GM21367 (cell line): ENCODE results near the gene PHC2.
A peak's percentile ranks its signal among the peaks of the same experiment; 100 is the strongest.

Experiments
- ATAC-seq: cut with Tn5 transposase; IDR thresholded peaks from one replicate; pipeline ENCODE4 v1.9.1; 2021; ENCODE audit not compliant: unreplicated experiment

The PHC2 gene, protein sequence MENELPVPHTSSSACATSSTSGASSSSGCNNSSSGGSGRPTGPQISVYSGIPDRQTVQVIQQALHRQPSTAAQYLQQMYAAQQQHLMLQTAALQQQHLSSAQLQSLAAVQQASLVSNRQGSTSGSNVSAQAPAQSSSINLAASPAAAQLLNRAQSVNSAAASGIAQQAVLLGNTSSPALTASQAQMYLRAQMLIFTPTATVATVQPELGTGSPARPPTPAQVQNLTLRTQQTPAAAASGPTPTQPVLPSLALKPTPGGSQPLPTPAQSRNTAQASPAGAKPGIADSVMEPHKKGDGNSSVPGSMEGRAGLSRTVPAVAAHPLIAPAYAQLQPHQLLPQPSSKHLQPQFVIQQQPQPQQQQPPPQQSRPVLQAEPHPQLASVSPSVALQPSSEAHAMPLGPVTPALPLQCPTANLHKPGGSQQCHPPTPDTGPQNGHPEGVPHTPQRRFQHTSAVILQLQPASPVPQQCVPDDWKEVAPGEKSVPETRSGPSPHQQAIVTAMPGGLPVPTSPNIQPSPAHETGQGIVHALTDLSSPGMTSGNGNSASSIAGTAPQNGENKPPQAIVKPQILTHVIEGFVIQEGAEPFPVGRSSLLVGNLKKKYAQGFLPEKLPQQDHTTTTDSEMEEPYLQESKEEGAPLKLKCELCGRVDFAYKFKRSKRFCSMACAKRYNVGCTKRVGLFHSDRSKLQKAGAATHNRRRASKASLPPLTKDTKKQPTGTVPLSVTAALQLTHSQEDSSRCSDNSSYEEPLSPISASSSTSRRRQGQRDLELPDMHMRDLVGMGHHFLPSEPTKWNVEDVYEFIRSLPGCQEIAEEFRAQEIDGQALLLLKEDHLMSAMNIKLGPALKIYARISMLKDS

DNA sequence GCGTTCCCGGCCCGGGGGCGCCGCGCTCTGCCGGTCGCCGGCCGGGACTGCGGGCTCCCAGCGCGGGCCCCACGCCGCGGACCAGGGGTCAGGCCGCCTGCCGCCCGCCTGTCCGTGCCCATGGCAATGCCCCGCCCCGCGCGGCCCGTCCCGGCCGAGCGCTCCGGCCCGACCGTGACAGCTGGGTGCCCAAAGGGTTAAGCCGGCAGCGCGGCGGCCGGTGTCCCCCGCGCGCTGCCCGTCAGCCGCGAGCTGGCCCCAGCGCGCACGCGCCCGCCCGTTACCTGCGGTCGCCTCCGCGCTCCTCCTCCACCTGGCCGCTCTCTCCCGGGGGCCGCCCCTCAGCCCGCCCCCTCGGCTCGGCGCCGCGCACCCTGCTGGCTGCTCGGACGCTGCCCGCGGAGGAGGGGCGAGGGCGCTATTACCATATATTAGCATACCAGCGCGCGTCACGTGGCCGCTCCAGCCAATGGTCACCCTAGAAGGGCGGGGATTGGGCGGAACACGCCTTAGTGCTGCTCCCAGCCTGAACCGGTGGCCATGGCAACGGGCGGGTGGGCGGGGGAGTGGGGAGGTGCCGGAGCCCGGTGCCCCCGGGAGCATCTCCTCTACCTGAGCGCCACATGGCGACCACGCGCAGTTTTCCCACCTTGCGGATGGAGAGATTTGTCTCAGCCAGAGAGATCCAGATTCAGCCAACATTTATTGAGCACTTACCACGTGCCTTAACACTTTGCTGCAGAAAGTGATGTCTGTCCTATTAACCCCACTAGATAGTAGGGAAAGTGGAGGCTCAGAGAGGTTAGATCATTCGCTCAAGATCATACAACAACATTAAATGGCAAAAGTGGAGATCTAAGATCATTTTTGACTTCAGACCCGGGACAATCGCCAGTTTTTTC, at the start of gene PHC2:
PHC2 (minus strand) TSS at position 404 of the 902 bp plus-strand sequence. CDS start 55,556 bp downstream, outside the sequence.
- peak; percentile 91 for ATAC-seq

DNA sequence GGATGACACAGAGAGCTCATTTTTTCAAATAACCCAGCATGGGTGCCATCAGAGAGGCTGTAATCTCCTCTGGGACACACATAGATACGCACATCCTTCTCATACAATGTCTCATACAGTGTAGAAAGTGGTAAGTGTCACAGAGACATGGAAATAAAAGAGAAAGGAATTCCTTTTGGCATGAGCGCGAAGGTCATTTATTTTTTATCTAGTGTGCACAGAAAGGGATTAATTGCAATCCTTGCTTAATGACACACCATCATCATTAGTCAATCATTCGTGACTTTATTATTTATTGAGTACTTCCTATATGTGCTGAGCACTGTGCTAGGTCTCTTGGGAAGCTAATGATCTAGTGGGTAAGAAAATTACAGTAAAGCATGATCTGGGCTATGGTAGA, 46.6 kb upstream of the PHC2 start:
- no peak for ATAC-seq

DNA sequence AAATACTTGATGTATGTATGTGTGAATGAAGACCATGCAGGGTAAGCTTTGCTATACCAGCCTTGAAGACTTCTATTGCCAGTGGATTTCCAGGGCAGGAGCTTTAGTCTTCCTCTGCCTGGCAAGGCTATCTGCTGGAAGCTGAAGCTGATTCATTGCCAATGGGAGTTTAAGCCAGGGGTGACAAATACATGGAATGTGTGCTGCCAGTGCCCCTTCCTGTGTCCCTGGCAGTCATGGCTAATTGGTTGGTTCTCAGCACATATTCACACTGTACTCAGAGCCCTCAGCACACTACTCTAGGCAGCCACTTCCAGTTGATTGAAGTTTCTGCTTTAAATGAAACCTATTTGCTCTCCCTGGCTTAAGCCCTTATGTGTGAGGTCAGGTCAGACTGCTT, 43.0 kb upstream of the PHC2 start:
- no peak for ATAC-seq

DNA sequence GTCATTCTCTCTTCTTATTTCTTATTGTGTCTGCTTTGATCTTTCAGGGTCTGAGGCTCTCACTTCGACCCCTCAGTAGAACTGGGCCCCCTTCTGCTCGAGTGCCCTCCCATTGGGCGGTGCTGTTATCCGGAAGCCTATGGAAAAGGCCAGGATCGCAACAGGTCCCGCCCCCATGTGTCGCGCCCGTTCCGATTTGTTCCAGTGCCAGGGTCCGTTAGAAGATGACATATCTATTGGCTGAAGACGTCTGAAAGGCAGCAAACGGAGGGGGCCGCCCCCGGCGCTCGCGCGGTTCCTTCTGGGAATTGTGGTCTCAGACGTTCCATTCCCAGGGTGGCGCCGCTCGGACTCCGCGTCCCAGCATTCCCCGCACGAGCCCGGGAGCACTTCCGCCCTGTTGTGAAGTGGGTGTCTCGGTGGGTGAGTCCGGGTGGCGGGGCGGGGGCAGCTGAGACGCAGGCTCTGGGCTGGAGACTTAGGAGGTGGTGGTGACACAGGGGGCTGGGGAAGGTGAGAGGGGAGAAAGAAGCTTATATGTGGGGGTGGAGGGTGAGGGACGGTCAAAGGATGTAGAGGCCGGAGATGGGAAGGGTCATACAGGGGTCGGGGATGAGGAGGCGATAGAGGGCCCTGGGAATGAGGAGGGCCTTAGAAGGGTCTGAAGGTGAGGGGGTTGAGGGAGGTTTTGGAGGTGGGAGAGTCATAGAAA, 41.5 kb upstream of the PHC2 start, which contains the start of gene ZSCAN20:
ZSCAN20 (plus strand) TSS at position 377 of the 712 bp plus-strand sequence. CDS start 6,644 bp downstream, outside the sequence.
- peak; percentile 91 for ATAC-seq

DNA sequence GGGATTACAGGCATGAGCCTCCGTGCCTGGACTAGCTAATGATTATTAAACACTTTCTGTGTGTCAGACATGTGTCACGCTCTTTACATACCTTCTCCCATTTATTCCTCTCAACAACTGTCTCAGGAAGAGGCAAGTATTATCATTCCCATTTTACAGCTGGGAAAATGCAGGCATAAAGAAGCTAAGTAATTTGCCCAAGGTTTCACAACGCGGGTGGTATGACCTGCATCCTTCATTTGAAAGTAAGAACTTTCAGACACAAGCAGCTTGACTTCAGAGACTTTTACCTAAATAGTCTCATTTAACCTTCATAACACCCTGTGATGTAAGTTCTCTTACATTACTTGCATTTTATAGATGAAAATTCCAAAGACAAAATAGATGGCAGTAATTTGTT, 40.5 kb upstream of the PHC2 start:
- no peak for ATAC-seq

DNA sequence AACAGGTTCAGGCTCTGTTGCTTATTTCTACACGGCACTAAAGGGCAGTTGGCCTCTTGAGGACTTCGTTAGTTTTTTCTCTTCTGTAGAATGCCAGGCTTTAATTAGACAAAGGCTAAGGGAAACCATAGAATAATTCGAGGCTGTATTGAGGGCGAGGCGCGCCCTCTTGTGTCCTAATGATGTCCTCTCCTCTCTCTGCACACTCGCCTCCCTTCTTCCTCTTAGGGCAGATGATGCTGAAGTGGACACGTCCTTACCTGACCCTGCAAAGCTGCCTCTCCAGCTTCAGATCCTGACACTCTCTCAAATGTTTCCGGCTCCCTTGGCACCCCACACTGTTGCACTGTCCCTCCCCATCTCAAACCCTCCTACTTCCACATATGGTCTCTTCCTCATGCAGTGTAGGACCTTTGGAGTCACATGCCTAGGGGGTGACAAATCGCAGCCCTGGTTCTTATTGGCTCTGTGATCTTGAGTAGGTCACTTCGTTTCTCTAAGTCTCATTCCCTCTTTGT, 39.7 kb upstream of the PHC2 start:
- ATAC-seq, result peak; percentile 29

DNA sequence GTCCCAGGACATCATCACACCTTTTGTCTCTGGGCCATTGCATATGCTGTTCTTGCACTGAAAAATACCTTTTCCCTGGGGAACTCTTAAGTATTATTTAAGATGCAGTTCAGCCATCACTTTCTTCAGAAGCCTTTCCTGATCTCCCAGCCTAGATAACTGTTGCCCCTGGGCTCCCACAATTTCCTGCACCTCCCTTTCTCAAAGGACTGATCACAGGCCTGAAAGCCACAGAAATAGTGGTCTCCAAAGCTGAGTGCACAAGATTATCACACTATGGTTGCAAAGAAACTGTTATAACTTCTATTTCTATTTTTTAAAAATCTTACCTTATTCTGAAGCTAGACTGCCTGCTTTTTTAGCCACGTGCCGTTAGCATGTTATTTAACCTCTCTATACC, 38.8 kb upstream of the PHC2 start:
- ATAC-seq, result no peak

DNA sequence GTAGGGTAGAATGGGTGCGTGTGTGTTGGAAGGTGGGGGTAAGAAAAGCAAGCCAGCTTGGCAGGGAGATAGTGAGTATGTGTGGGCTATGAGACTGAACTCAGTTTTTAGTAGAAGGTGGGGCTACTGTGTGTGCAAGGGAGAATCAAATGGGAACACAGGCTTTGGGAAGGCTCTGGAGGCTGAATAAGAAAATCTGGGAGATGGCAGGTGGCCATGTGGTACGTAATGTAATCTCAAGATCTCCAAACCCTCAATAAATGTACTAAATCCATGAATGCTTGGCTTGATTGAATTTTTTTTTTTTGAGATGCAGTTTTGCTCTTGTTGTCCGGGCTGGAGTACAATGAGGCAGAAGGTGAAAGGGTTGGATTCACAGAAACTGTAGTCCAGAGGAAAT, 38.1 kb upstream of the PHC2 start:
- ATAC-seq, result no peak

DNA sequence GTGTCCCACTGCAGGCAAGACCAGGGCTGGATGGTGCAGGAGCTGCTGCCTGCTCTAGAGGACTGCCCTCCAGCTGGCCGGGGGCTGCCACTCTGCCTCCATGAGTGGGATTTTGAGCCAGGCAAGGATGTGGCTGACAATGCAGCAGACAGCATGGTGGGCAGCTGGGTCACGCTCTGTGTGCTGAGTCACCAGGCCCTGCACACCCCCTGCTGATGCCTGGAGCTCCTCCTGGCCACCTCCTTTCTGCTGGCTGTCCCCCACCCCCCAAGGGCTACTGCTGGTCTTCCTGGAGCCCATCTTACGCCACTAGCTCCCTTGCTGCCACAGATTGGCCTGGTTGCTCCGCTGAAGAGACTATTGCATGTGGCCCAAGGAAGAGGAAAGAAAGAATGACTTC, 37.6 kb upstream of the PHC2 start:
- no peak for ATAC-seq

DNA sequence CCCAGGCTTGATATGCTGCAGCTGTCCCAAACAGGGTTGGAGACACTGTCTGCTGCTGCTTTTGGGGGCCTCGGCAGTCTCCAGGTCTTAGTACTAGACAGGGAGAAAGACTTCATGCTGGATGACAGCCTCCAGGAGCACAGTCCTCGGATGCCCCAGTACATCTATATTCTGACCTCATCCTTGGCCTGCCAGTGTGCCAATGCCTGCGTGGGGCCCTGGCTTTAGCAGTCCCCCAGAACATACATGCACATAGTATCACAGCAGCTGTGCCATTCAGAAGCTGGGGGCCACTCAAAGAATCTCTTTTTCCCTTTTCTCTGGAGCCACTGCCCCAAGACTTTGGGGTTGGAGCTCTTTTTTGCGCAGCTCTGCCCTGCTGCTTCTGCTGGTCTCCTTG, 37.1 kb upstream of the PHC2 start:
- no peak for ATAC-seq

DNA sequence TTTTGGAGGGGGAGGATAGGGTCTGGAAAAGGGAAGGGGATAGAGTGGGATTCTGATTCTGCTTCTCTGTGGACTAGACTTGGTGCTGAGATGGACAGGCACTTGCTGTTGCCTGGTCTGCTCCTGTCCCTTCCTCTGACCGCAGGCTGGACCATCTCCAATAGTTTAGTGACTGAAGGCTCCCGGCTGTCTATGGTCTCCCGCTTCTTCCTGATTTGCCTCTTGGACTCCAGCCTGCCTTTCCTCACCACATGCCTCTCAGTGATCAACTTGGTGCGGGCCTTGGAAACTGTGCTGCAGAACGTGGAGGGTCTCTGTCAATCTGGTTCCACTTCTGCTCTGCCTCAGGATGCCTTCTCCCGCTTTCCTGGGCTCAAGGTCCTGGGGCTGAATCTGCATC, 35.3 kb upstream of the PHC2 start:
- no peak for ATAC-seq

DNA sequence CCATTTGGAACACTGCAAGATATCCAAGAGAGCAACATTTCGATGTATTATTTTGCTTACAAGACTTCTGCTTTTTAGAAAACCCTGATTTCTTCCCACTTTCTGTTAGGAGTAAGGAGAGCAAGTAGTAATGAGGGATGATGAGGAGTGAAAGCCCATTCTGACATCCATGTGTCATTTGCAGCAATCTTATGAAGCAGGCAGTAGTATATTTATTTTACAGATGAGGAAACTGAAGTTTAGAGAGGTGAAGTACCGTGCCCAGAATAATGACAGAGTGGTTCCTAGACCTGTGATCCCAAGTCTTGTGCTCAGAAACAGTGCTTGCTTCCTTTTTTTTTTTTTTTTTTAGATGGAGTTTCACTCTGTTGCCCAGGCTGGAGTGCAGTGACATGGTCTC, 34.4 kb upstream of the PHC2 start:
- no peak for ATAC-seq

DNA sequence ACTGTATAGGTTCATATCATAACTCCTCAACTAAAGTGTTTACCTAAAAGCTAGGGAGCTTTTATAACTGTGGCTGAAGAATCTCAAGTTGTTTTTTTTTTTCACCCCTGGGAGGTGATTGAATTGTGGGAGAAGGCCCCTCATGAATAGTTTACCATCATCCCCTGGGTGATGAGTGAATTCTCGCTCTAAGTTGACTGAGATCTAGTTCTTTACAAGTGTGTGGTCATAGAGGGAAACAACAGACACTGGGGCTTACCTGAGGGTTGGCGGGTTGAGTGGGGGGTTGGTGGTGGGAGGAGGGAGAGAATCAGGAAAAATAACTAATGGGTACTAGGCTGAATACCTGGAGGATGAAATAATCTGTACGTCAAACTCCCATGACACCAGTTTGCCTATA, 33.7 kb upstream of the PHC2 start:
- ATAC-seq, result no peak

DNA sequence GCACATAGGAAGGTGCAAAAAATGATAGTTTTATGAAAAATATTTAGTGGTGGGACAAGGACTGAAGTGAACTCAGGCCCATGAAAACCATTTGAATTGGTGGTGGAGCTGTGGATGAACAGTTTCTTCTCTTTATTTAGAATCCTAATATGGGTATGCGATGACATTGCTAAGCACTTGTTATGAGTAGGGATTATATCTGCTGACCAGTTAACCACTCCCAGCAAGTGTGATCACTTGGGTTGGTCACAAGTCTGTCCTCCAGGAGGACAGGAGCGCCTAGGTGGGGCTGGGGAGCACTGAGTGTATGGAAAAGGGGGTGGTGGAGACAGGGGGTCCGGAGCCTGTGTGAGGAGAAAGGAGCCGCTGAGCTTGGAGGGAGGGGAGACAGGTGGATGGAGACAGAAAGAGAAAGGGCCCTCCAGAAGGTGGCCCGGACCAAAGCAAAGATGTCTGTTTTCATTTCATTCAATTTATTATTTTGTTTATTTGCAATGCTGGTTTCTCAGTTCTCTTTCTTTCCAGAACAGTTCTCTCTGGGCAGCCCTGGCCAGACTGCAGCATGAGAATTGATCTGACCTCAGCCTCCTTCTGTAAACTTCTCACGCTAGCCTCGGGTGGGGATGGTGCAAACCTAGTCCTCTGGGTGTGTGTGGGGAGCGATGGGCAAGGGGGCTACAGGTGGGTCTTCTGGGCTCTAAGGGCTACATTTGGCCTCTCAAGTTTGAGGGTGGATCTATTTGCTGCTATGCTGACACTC, 31.7 kb upstream of the PHC2 start:
- no peak for ATAC-seq

DNA sequence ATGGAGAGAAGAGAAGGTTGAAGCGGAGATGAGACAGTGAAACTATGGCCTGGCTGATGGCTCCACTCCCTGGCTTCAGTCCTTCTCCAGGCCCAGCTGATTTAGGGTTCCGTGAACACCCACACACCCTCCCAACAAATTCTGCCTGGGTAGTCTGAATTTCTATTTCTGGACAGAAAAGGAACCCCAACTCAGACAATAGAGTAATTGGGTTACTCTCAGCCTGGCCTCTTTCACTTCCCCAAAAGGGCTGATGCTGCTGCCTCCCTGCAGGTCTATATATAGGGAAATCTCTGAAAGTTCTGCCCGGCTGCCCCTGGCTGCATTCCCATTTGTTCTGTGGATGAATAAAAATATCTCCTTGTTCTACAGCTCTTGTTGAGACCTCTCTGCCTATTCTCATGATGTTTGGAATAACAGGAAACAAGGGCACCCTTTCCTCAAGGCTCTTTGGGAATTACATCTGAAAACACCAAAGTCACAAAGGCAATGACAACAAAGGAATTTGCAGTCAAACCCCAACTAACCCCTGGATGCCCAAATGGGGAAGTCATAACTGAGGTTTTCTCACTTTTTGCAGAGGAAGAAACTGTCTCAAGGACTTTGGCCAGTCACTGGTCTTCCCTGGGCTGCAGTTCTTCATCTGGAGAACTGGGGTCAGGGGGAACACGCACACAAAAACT, 30.2 kb upstream of the PHC2 start:
- peak; percentile 69 for ATAC-seq

DNA sequence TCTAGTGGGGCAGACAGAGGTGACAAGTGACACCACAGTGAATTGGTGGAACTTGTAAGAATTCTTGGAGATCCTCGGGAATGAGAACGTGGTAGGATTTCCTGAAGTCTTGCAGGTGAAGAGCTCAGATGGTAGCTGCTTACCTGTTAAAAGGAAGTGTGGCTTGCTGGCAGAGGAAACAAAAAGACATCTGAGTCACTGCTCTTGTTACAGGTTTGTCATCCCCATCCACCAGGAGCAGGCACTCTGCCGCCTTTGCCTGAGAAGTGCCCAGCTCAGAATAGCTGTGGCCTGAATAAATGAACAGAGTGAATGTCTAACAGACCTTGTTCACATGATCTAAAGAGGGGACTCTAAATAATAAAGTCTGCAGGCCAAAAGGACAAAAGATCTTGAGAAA, 29.2 kb upstream of the PHC2 start:
- ATAC-seq, result no peak

DNA sequence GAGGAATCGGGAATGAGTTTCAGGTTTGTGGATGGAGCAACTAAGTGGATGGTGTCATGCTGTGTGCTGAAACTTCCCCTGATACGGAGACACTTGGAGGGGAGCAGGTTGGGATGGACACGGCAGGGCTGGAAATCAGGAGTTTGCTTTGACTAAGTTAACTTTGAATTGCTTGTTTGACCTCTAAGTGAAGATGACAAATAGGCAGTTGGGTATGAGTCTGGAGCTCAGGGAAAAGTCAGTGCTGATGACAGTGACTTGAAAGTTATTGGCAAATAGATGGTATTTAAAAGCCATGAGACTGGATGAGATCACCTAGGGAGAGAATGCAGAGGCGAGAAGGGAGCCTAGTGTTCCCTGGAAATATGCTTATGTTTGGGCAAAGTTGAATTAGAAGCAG, 28.8 kb upstream of the PHC2 start:
- no peak for ATAC-seq

DNA sequence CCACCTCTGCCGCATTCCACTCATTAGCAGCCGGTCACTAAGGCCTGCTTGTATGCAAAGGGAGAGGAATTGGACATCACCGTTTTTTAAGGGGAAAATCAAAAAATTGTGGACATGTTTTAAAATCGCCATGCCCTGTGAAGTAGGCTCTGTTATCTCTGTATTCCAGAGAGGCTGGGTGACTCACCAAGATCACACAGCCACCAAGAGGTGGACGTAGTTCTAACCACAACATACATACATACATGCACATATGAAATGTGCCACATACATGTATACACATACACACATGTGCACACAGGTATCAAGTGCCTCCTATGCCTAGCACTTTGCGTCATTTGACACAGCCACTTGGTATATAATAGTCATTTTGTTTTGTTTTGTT, 25.6 kb upstream of the PHC2 start:
- ATAC-seq, result no peak
